Measurements from ENCODE around the gene LRIG3. TPM values are rescaled to one million over a fixed set of nuclear protein-coding genes. Genes with fewer than 3 reads are reported as not detected.

LRIG3 gene
- polyA plus RNA-seq, 1 donor from 2014 or later, result 0.22 TPM

DNA sequence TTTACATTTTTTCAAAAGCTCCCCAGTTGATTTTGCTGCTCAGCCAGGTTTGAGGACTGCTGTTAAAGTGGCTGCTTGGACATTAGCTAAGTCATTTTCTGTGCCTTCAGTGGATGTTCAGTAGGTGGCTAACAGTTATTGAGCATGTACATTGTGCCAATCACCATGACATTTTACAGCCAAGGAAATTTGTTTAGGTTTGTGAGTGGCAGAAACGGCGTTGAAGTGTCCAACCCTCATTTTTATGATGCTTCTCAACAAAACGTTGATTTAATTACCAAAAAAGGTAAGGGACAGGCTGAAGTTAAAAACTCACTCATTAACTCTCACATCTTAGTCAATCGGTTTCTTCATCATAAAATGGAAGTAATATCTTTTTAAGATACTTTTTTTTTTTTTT is 37.0 kb upstream of the LRIG3 start:
- no peaks in the 10 kb centered on the region for H4K20me1 ChIP-seq (ENCODE audit: insufficient read depth)
- no peaks in the 10 kb centered on the region for H3K79me2 ChIP-seq (replicated peaks; ENCODE audit: insufficient read depth, low read length)
- no peaks in the 10 kb centered on the region for H3K36me3 ChIP-seq (ENCODE audit: insufficient read depth, low read length)
- H3K4me2 ChIP-seq (ENCODE audit: low read length), result no peak overlapping the region
- H3K9ac ChIP-seq (ENCODE audit: low read length), result no peak overlapping the region
- H3K9me2 ChIP-seq (ENCODE audit: insufficient read depth, low read length), result no peaks in the 10 kb centered on the region
- no peaks in the 10 kb centered on the region for H3F3A ChIP-seq (ENCODE audit: insufficient read depth, low read length, poor library complexity, severe bottlenecking)
- no peak for TF ChIP-seq RAD21 (conservative IDR thresholded peaks at IDR 0.05)
- no peak for TF ChIP-seq POLR2AphosphoS5 (IDR thresholded peaks at IDR 0.05)
- no peak for TF ChIP-seq REST (IDR thresholded peaks at IDR 0.05; ENCODE audit: borderline replicate concordance)
- TF ChIP-seq, protein P1, sequence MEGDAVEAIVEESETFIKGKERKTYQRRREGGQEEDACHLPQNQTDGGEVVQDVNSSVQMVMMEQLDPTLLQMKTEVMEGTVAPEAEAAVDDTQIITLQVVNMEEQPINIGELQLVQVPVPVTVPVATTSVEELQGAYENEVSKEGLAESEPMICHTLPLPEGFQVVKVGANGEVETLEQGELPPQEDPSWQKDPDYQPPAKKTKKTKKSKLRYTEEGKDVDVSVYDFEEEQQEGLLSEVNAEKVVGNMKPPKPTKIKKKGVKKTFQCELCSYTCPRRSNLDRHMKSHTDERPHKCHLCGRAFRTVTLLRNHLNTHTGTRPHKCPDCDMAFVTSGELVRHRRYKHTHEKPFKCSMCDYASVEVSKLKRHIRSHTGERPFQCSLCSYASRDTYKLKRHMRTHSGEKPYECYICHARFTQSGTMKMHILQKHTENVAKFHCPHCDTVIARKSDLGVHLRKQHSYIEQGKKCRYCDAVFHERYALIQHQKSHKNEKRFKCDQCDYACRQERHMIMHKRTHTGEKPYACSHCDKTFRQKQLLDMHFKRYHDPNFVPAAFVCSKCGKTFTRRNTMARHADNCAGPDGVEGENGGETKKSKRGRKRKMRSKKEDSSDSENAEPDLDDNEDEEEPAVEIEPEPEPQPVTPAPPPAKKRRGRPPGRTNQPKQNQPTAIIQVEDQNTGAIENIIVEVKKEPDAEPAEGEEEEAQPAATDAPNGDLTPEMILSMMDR (IDR thresholded peaks at IDR 0.05; ENCODE audit: poor library complexity, severe bottlenecking), result no peak
- TF ChIP-seq EP300 (conservative IDR thresholded peaks at IDR 0.05; ENCODE audit: poor library complexity, severe bottlenecking), result no peak
- no peak for TF ChIP-seq TAF1 (IDR thresholded peaks at IDR 0.05; ENCODE audit: low read depth)
- TF ChIP-seq SMC3 (conservative IDR thresholded peaks at IDR 0.05; ENCODE audit: poor library complexity), result no peak
- TF ChIP-seq EZH2 (IDR thresholded peaks at IDR 0.05; ENCODE audit: borderline replicate concordance, insufficient read depth, low read length, poor library complexity, severe bottlenecking), result no peak
- TF ChIP-seq MXI1 (conservative IDR thresholded peaks at IDR 0.05; ENCODE audit: poor library complexity, severe bottlenecking), result no peak
- H3K9me3 ChIP-seq (ENCODE audit: low read length), result no peaks in the 10 kb centered on the region
- no peak overlapping the region for H3K27ac ChIP-seq (ENCODE audit: low read length)
- H3K27me3 ChIP-seq (ENCODE audit: insufficient read depth, low read depth, low read length), result no peaks in the 10 kb centered on the region
- no peak overlapping the region for H3K4me3 ChIP-seq (ENCODE audit: low read length)
- H2AFZ ChIP-seq (ENCODE audit: low read depth, low read length), result no peak overlapping the region

GRCh38 chr12:58955849-58956248 is 35.5 kb upstream of the LRIG3 start:
- Histone ChIP-seq H3K9me2 (ENCODE audit: insufficient read depth, low read length) (no peaks in the 10 kb centered on the region), H3K9me3 (ENCODE audit: low read length) (no peaks in the 10 kb centered on the region), H4K20me1 (ENCODE audit: insufficient read depth) (no peaks in the 10 kb centered on the region), H2AFZ (ENCODE audit: low read depth, low read length) (no peak overlapping the region), H3K27ac (ENCODE audit: low read length) (no peak overlapping the region), H3K79me2 (replicated peaks; ENCODE audit: insufficient read depth, low read length) (no peaks in the 10 kb centered on the region), H3K4me2 (ENCODE audit: low read length) (no peak overlapping the region), H3K4me3 (ENCODE audit: low read length) (no peak overlapping the region), H3K9ac (ENCODE audit: low read length) (no peak overlapping the region), H3K27me3 (ENCODE audit: insufficient read depth, low read depth, low read length) (no peaks in the 10 kb centered on the region), H3F3A (ENCODE audit: insufficient read depth, low read length, poor library complexity, severe bottlenecking) (no peaks in the 10 kb centered on the region), H3K36me3 (ENCODE audit: insufficient read depth, low read length) (no peaks in the 10 kb centered on the region)
- no peak for TF ChIP-seq TAF1 (IDR thresholded peaks at IDR 0.05; ENCODE audit: low read depth)

- no peak overlapping the region for H3K4me2 ChIP-seq (ENCODE audit: low read length)
- no peaks in the 10 kb centered on the region for H3K27me3 ChIP-seq (ENCODE audit: insufficient read depth, low read depth, low read length)
- TF ChIP-seq EZH2 (IDR thresholded peaks at IDR 0.05; ENCODE audit: borderline replicate concordance, insufficient read depth, low read length, poor library complexity, severe bottlenecking), result no peak
- no peak for TF ChIP-seq POLR2AphosphoS5 (IDR thresholded peaks at IDR 0.05)
- TF ChIP-seq, protein P1 (IDR thresholded peaks at IDR 0.05; ENCODE audit: poor library complexity, severe bottlenecking), result no peak
- TF ChIP-seq EP300 (conservative IDR thresholded peaks at IDR 0.05; ENCODE audit: poor library complexity, severe bottlenecking), result no peak
- TF ChIP-seq SMC3 (conservative IDR thresholded peaks at IDR 0.05; ENCODE audit: poor library complexity), result no peak
- TF ChIP-seq RAD21 (conservative IDR thresholded peaks at IDR 0.05), result no peak
- TF ChIP-seq TAF1 (IDR thresholded peaks at IDR 0.05; ENCODE audit: low read depth), result no peak
- TF ChIP-seq MXI1 (conservative IDR thresholded peaks at IDR 0.05; ENCODE audit: poor library complexity, severe bottlenecking), result no peak
- no peak for TF ChIP-seq REST (IDR thresholded peaks at IDR 0.05; ENCODE audit: borderline replicate concordance)
- no peaks in the 10 kb centered on the region for H4K20me1 ChIP-seq (ENCODE audit: insufficient read depth)
- no peak overlapping the region for H3K4me3 ChIP-seq (ENCODE audit: low read length)
- H3F3A ChIP-seq (ENCODE audit: insufficient read depth, low read length, poor library complexity, severe bottlenecking), result no peaks in the 10 kb centered on the region
- H3K9ac ChIP-seq (ENCODE audit: low read length), result no peak overlapping the region
- H3K9me2 ChIP-seq (ENCODE audit: insufficient read depth, low read length), result no peaks in the 10 kb centered on the region
- no peak overlapping the region for H3K27ac ChIP-seq (ENCODE audit: low read length)
- H3K36me3 ChIP-seq (ENCODE audit: insufficient read depth, low read length), result no peaks in the 10 kb centered on the region
- no peaks in the 10 kb centered on the region for H3K9me3 ChIP-seq (ENCODE audit: low read length)
- H2AFZ ChIP-seq (ENCODE audit: low read depth, low read length), result no peak overlapping the region
- H3K79me2 ChIP-seq (replicated peaks; ENCODE audit: insufficient read depth, low read length), result no peaks in the 10 kb centered on the region
Measured at GRCh38 chr12:58954002-58954401, 33.7 kb upstream of the LRIG3 start.
